AG09319 (cell line): Measurements from ENCODE around the gene CCNI2.

Source experiments
- DNase-seq: peaks from one replicate; pipeline ENCODE4 v3.0.0-alpha.2; 2010; ENCODE audit warnings: low read depth; ENCODE audit errors: extremely low read depth
- CTCF ChIP-seq: IDR thresholded peaks from 2 replicates; pipeline ENCODE4 v1.5.1; 2011; ENCODE audit warnings: low read depth, mild to moderate bottlenecking, inconsistent platforms, low read length, moderate library complexity

Gene CCNI2

DNA sequence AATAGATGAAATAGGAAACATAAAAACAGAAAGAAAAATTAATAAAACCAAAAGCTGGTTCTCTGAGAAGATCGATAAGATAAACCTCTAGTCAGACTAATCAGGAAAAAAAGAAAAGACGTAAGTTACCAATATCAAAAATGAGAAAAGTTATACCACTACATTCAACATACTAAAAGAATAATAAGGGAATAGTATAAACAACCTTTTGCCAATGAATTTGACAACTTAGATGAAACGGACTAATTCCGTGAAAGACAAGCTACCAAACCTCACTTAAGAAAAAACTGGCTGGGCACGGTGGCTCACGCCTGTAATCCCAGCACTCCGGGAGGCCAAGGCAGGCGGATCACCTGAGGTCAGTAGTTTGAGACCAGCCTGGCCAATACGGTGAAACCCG is 17.3 kb upstream of the CCNI2 start:
- DNase-seq: no peak
- no peak for TF ChIP-seq CTCF

- no peak for TF ChIP-seq CTCF
- DNase-seq: no peak
Observed at GRCh38 chr5:132733499-132734148, 13.6 kb upstream of the CCNI2 start.

DNA sequence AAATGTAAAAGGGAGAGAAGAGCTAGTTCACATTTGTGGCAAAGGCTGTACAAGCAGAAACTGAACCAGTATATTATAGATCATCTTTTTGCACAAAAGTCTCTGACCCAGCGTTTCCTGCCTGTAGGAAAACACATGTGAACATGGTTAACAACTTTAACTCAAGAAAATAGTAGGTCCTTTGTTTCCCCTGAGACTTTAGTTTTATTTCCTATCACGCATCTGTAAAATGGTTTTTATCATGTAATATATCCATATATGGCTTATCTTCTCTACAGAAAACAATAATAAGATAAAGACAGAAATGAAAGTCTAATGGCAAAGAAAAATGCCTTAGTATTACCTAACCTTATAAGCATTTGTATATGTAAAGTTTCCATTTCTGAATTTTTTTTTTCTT is 12.5 kb upstream of the CCNI2 start:
- DNase-seq: no peak
- no peak for TF ChIP-seq CTCF

GRCh38 chr5:132736853-132737833 is 10.1 kb upstream of the CCNI2 start, which contains the start of gene KIF3A:
TSS of gene KIF3A (minus strand) at chr5:132737546. CDS start at chr5:132737419, 127 bp downstream.
- peak; percentile 81 for DNase-seq
- no peak for TF ChIP-seq CTCF

DNA sequence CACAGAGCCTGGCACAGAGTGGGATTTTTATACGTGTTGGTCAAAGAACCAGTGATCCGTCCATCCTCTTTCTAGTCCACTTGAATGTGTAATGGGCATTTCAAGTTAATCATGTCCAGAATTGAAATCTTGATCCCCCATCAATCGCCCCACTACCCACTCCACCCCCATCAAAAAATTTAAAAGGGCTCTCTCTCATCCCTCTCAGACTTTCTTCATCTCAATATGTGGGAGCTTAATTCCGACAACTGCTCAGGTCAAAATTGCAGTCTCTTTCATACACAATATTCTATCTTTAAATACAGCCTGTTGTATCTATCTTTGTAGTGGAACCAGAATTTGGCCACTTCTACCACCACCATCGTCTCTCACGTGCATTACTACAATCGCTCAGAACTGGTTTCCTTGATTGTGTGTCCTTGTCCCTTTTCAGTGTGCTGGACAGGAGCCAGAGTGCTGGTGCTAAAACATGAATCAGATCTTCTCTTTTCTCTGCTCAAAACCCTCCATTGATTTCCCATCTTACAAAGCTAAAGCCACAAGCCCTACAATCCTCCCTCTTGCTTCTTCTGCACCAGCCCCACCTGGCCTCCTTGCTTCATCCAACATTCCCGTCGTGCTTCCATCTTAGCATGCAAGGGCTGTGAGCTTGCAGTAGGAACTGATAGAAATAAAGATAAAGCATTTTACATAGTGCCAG is 9.1 kb upstream of the CCNI2 start:
- TF ChIP-seq CTCF: no peak
- DNase-seq: no peak

DNA sequence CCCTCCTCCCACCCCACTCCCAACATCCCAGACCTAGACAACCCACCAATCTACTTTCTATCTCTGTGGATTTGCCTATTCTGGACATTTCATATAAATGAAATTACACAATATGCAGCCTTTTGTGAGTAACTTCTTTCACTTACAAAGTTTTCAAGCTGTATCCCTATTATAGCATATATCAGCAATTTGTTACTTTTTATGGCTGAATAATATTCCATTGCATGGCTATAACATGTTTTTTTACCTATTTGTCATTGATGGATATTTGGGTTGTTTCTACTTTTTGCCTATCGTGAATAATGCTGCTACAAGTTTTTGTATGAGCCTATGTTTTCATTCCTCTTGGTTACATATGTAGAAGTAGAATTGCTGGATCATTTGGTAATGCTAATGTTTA is 8.0 kb upstream of the CCNI2 start:
- no peak for TF ChIP-seq CTCF
- no peak for DNase-seq
